NCI-H2107 treated with DMSO at 0.1 percent for 48 hours (cell line): ENCODE results near the gene SHPK.

Source experiments
- DNase-seq: peaks from one replicate; lab custom pipeline; 2025; ENCODE audit not compliant: unreplicated experiment; lab: John Stamatoyannopoulos, UW

Gene SHPK

DNA sequence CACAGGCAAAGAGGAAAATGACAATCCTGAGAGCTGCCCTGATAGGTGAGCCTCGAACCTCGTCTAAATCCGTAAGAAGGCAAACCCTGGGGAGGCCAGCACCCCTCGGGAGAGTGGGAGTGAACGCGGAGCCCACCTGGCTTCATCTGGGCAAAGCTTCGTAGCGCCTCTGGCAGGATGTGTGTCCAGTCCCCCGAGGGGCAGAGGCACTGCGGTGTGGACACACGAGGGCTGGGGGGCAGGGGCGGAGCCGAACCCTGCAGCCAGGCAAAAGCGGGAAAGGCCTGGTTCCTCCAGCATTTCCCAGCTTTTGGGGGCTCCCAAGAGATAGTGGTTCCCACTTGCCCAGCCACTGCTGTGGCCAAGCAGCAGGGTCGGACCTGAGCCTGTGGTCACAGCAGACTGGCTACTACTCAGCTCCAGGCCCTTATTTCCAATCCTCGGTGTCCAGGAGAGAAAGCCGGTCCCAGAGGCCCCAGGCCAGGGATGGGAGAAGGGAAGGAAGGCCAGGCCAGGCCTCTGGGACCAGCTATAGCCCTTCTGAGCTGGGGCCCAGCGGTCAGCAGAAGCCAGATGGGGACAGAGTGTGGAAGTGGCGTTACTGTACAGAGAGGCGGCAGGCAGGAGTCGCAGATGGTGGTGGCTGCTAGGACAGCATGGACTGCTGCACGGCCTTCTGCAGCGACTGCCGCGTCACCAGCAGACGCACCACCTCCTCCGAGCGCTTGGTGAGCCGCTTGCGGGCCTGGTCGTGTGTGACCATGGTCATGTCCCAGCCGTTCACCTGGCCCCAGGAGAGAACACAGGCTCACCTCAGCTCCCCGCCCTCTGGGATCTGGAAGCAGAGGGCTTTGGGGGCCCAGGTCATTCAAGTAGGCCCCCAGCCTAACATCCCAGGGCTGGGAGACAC, 27.3 kb upstream of the SHPK start:
- no peak for DNase-seq

DNA sequence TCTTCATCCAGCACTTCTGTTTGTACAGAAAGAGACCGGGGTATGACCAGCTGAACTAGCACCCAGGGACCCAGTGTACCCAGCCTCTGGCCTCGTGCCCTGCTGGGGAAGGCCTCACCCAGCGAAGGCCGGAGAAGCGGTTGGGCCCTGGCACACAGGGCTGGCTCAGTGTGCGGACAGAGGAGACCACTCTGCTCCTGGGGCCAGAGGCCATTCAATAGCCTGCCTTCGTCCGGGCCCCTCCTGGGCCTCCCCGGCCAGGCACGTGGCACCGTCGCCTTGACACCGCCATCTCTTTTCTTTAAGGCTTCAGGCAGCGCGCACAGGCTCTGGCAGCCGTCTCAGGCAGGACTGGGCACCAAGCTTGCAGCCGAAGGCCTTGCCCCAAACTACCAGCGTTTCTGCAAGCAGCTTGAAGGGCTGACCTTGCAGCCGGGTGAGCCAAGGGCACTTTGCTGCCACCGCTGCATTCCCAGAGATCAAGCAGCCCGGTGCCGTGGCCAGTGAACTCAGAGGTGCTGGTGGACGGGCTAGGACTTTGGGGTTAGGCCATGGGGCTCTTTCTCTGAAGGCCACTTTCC, 24.4 kb upstream of the SHPK start:
- no peak for DNase-seq

DNA sequence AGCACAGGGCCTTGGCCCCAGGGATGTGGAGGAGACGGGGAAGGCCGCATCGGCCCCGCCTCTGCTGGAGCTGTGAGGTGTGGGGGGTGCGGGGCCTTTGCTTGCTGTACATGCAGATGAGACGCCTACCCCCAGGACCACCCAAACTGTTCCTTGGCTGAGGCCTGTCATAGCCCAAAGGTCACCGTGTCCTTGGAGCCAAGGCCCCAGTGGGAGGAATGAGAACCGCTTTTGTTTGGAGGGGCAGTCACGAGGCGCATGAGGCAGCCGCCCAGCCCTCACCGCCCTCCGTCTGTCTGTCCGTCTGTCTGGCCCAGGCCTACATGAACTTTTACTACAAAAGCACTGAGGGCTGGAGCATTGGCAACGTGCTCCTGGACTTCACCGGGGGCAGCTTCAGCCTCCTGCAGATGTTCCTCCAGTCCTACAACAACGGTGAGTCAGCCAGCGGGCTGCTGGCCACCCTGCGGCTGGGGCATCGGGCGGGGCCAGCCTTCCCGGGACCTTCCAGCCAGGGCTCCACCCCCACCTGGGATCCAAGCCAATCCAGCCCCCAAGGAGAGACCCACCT, 23.6 kb upstream of the SHPK start:
- no peak for DNase-seq

GRCh38 chr17:3658784-3659449, 22.9 kb upstream of the SHPK start:
- no peak for DNase-seq

DNA sequence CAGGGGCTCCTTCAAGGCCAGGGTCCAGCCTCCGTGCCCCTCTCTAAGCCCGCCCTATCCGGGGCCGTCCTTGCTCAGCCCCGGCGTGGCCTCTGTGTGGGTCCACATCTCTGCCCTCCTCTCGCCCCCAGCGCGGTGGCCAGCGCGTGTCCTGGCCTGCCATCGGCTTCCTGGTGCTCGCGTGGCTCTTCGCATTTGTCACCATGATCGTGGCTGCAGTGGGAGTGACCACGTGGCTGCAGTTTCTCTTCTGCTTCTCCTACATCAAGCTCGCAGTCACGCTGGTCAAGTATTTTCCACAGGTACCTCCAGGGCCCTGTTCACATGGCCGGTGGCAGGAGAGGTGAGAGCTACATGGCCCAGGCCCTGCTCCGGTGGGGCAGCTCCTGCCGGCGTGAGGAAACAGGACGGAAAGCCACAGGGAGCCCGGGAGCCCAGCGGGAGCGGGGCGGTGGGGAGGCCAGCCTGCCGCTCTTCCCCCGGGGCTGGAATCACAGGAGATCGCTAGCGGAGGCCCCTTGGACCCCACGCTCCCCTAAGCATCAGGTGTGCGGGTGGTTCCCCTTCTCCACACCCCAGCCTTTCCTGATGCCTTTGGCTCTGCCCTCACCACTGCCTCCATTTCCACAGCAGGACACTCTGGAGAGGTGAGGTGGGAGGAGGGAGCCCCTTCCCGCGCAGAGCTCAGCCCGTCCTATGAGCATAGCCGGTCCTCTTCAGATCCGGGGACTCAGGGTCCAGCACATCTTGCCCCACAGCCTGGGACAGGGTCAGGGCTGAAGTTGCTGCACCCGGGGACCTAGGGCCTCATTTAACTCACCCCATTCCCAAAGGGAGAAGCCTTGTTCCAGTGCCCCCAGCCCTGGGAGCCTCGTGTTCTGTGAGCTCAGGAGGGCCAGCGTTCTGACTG, 22.1 kb upstream of the SHPK start:
- DNase-seq, result no peak

GRCh38 chr17:3657588-3657869, 21.5 kb upstream of the SHPK start:
- no peak for DNase-seq

- DNase-seq, result no peak
Observed at GRCh38 chr17:3656755-3657587, 20.9 kb upstream of the SHPK start.

GRCh38 chr17:3656353-3656752, 20.3 kb upstream of the SHPK start:
- no peak for DNase-seq

GRCh38 chr17:3655766-3656165, 19.7 kb upstream of the SHPK start:
- DNase-seq, result no peak

GRCh38 chr17:3647769-3648555, 11.9 kb upstream of the SHPK start:
- no peak for DNase-seq

DNA sequence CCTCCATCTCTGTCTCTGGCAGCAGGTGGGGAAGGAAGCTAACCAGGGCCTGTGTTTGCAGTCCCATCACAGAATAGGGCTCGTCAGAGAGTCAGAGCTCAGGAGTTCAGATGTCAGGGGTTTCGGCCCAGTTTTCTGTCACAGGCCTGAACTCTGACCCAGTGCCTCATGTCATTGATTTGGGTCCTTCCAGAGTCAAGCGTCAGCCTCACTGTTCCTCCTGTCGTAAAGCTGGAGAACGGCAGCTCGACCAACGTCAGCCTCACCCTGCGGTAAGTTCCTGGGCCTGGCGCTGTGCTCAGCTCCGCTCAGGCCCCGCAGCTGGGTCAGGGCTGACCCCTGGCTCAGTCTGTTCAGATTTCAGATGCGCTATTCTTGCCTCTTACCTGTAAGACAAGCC, 11.2 kb upstream of the SHPK start:
- no peak for DNase-seq

GRCh38 chr17:3645310-3645709, 9.3 kb upstream of the SHPK start:
- DNase-seq, result no peak

DNA sequence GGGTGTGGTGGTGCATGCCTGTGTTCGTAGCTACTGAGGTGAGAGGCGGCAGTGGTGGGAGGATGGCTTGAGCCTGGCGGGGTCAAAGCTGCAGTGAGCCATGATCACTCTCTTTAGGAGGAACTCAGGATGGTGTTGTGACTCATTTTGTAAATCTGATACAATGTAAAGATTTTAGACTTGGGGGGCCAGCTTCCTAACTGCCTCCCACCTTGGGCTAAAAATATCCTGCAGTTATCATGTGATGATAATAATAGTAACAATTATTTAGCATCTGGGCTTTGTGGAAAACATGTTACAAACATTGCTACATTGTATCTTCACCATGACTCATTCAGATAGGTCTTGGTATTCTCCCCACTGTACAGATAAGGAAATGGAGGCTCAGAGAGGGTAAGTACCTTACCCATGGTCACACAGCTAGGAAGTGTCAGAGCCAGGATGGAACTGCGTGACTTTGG, 7.9 kb upstream of the SHPK start:
- DNase-seq, result no peak

DNA sequence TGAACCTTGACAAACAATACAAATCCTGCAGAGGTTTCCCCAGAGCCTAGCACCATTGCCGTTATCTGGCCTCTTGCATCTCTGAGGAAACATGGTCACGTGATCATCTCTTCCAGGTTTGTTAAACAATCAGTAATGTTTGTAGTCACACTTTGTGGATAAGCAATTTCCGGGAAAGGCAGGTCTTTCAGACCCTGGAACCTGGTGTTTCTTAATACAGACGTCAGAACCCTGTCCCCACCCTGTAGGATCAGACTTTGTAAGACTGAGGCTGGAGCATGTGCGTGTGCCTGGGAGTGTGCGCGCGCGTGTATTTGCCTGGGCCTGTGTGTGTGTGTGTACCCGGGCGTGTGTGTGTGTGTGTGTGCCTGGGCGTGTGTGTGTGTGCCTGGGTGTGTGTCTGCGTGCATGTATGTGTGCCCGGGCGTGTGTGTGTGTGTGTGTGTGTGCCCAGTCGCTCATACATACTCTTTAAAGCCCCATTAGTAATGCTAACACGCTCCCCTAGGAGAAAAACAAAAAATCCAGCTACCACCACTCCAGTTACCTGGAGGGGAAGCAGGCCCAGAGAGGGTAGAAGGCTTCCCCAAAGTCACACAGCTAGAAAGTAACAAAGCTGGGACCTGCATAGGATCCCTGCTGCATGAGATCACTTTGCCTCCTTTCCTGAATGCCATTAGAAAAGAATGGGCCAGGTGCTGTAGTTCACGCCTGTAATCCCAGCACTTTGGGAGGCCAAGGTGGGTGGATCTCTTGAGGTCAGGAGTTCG, 5.9 kb upstream of the SHPK start:
- DNase-seq, result no peak

DNA sequence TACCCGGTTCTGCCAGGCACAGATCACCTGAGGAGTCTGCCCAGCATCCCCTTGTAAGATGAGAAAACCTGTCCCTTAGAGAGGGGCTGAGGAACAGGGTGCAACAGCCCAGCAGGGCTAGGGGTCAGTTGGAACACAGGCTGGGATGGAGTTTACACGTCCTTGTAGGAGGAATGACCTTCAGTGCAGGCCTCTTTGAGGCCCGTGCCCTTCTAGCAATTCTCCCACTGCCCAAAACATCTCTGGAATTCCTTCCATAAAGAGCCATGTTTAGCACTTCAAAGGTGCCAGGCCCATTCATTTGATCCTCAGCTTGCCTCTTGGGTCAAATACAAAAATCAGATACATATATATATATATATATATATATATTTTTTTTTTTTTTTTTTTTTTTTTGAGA, 5.0 kb upstream of the SHPK start:
- no peak for DNase-seq

DNA sequence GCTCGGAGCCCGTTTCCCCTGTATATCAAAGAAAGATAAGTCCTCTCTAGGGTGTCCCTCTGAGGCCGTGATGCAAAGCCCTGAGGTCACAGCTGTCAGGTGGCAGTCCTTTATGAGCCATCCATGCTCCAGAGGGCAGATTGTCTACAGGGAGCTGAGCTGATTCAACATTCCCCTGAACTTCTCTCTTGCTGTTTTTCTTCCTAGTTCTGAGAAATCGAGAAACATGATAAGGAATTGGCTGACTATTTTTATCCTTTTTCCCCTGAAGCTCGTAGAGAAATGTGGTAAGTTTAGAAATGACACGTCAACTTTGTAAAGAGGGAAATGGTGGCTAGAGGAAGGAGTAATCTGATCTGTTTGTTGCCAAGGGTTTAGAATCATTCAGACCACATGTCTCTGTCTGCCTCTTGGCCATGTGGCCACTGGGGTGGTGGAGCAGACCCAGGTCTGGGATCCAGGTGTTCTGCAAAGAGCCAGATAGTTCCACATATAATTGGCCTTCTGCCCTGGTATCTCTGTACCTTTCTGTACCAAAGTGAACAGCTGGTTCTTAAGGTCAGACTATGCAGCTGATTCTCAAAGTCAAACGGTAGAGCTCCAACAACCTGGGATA, 4.0 kb upstream of the SHPK start:
- DNase-seq, result no peak

DNA sequence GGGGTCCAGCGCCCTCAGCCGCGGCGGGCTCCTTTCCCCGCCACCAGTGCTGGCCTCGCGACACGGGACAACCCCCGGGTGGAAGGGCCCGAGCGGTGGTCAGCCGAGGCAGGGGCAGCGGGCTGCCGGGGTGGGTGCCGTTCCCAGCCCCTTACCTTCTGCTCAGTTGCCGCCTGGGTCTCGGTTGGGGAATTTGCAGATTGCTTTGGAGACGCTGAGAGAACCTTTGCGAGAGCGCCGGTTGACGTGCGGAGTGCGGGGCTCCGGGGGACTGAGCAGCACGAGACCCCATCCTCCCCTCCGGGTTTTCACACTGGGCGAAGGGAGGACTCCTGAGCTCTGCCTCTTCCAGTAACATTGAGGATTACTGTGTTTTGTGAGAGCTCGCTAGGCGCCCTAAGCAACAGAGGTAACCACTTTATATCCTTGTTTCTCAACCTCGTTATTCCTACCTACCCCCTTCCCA, 891 bp upstream of the SHPK start:
- DNase-seq, result no peak
